ENCODE results near the gene GSE1.

Gene GSE1

GRCh38 chr16:85571813-85572619, 41.1 kb upstream of the GSE1 start (continued):
- TF ChIP-seq PRDM4 (tag by site-specific recombination; IDR thresholded peaks at IDR 0.05) (peak; percentile 97), ZSCAN30 (tag by site-specific recombination; IDR thresholded peaks at IDR 0.05) (no peak), ZNF354C (tag by site-specific recombination; IDR thresholded peaks at IDR 0.05; ENCODE audit: borderline replicate concordance, low read depth) (0 out of 2 replicates have a peak, but pooled peaks have one; percentile 3), ZNF138 (tag by site-specific recombination; IDR thresholded peaks at IDR 0.05; ENCODE audit: borderline replicate concordance) (no peak), MZF1 (tag by site-specific recombination; IDR thresholded peaks at IDR 0.05; ENCODE audit: borderline replicate concordance) (peak; percentile 80; the same call in 1 of the 2 replicates), KLF9 (tag by site-specific recombination; IDR thresholded peaks at IDR 0.05; ENCODE audit: low read depth) (peak; percentile 56; the same call in 1 of the 2 replicates), ZNF473 (tag by site-specific recombination; IDR thresholded peaks at IDR 0.05) (no peak), ZNF404 (tag by site-specific recombination; IDR thresholded peaks at IDR 0.05) (no peak), ZNF776 (tag by site-specific recombination; IDR thresholded peaks at IDR 0.05; ENCODE audit: borderline replicate concordance) (peak; percentile 75), KLF1 (tag by site-specific recombination; IDR thresholded peaks at IDR 0.05) (peak; percentile 39; the same call in 1 of the 2 replicates), PRDM10 (tag by site-specific recombination; IDR thresholded peaks at IDR 0.05) (no peak), ZNF292 (tag by site-specific recombination; IDR thresholded peaks at IDR 0.05; ENCODE audit: borderline replicate concordance, low read depth) (no peak), YY2 (tag by site-specific recombination; IDR thresholded peaks at IDR 0.05) (peak; percentile 54; the same call in 1 of the 2 replicates), REPIN1 (tag by site-specific recombination; IDR thresholded peaks at IDR 0.05; ENCODE audit: low read depth) (no peak), KLF7 (tag by site-specific recombination; IDR thresholded peaks at IDR 0.05; ENCODE audit: borderline replicate concordance) (no peak), ZNF624 (tag by site-specific recombination; IDR thresholded peaks at IDR 0.05) (no peak), ZNF174 (tag by site-specific recombination; IDR thresholded peaks at IDR 0.05) (no peak)
- TF ChIP-seq, protein P1, sequence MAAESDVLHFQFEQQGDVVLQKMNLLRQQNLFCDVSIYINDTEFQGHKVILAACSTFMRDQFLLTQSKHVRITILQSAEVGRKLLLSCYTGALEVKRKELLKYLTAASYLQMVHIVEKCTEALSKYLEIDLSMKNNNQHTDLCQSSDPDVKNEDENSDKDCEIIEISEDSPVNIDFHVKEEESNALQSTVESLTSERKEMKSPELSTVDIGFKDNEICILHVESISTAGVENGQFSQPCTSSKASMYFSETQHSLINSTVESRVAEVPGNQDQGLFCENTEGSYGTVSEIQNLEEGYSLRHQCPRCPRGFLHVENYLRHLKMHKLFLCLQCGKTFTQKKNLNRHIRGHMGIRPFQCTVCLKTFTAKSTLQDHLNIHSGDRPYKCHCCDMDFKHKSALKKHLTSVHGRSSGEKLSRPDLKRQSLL (tag by site-specific recombination; IDR thresholded peaks at IDR 0.05): no peak; the same call in 1 of the 2 replicates
- TF ChIP-seq, protein P2, sequence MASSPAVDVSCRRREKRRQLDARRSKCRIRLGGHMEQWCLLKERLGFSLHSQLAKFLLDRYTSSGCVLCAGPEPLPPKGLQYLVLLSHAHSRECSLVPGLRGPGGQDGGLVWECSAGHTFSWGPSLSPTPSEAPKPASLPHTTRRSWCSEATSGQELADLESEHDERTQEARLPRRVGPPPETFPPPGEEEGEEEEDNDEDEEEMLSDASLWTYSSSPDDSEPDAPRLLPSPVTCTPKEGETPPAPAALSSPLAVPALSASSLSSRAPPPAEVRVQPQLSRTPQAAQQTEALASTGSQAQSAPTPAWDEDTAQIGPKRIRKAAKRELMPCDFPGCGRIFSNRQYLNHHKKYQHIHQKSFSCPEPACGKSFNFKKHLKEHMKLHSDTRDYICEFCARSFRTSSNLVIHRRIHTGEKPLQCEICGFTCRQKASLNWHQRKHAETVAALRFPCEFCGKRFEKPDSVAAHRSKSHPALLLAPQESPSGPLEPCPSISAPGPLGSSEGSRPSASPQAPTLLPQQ (tag by site-specific recombination; IDR thresholded peaks at IDR 0.05): no peak
- TF ChIP-seq, protein P3, sequence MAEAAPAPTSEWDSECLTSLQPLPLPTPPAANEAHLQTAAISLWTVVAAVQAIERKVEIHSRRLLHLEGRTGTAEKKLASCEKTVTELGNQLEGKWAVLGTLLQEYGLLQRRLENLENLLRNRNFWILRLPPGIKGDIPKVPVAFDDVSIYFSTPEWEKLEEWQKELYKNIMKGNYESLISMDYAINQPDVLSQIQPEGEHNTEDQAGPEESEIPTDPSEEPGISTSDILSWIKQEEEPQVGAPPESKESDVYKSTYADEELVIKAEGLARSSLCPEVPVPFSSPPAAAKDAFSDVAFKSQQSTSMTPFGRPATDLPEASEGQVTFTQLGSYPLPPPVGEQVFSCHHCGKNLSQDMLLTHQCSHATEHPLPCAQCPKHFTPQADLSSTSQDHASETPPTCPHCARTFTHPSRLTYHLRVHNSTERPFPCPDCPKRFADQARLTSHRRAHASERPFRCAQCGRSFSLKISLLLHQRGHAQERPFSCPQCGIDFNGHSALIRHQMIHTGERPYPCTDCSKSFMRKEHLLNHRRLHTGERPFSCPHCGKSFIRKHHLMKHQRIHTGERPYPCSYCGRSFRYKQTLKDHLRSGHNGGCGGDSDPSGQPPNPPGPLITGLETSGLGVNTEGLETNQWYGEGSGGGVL (tag by site-specific recombination; IDR thresholded peaks at IDR 0.05): peak; percentile 11
- TF ChIP-seq, protein P4, sequence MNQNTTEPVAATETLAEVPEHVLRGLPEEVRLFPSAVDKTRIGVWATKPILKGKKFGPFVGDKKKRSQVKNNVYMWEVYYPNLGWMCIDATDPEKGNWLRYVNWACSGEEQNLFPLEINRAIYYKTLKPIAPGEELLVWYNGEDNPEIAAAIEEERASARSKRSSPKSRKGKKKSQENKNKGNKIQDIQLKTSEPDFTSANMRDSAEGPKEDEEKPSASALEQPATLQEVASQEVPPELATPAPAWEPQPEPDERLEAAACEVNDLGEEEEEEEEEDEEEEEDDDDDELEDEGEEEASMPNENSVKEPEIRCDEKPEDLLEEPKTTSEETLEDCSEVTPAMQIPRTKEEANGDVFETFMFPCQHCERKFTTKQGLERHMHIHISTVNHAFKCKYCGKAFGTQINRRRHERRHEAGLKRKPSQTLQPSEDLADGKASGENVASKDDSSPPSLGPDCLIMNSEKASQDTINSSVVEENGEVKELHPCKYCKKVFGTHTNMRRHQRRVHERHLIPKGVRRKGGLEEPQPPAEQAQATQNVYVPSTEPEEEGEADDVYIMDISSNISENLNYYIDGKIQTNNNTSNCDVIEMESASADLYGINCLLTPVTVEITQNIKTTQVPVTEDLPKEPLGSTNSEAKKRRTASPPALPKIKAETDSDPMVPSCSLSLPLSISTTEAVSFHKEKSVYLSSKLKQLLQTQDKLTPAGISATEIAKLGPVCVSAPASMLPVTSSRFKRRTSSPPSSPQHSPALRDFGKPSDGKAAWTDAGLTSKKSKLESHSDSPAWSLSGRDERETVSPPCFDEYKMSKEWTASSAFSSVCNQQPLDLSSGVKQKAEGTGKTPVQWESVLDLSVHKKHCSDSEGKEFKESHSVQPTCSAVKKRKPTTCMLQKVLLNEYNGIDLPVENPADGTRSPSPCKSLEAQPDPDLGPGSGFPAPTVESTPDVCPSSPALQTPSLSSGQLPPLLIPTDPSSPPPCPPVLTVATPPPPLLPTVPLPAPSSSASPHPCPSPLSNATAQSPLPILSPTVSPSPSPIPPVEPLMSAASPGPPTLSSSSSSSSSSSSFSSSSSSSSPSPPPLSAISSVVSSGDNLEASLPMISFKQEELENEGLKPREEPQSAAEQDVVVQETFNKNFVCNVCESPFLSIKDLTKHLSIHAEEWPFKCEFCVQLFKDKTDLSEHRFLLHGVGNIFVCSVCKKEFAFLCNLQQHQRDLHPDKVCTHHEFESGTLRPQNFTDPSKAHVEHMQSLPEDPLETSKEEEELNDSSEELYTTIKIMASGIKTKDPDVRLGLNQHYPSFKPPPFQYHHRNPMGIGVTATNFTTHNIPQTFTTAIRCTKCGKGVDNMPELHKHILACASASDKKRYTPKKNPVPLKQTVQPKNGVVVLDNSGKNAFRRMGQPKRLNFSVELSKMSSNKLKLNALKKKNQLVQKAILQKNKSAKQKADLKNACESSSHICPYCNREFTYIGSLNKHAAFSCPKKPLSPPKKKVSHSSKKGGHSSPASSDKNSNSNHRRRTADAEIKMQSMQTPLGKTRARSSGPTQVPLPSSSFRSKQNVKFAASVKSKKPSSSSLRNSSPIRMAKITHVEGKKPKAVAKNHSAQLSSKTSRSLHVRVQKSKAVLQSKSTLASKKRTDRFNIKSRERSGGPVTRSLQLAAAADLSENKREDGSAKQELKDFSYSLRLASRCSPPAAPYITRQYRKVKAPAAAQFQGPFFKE (tag by site-specific recombination; IDR thresholded peaks at IDR 0.05; ENCODE audit: borderline replicate concordance): 0 out of 2 replicates have a peak, but pooled peaks have one; percentile 54
